Endothelial cell of umbilical vein (primary cell): ENCODE measurements around the gene NDUFS6. TPM values are rescaled to one million over a fixed set of nuclear protein-coding genes. Genes with fewer than 3 reads are reported as not detected.

Source experiments
- BruUV-seq: library from RNA; stranded (reverse); fragments of 400-500 nt; replicated peaks from 2 replicates; lab custom pipeline; 2021; lab: Mats Ljungman, UMichigan
- CTCF ChIA-PET: fragments of 300-600, 350-600 bp; sonication (Branson Sonifier 250); formaldehyde crosslinking; loops from one replicate; lab custom pipeline; 2021; ENCODE audit warnings: antibody characterized with exemption, inconsistent platforms; lab: Charles Lee
- POLR2A ChIA-PET: fragments of 300-600, 350-600 bp; sonication (Branson Sonifier 250); formaldehyde crosslinking; loops from one replicate; lab custom pipeline; 2021; ENCODE audit warnings: antibody characterized with exemption, inconsistent platforms; lab: Charles Lee
- DNase-seq: peaks from one replicate; pipeline ENCODE4 v3.0.0-alpha.2; 2011; ENCODE audit warnings: low read depth, low spot score
- FAIRE-seq: peaks from 2 replicates; lab custom pipeline; 2011; peaks lifted over from hg19 to GRCh38; lab: Jason Lieb, UNC
- H2AFZ ChIP-seq: 2 replicates; pipeline ENCODE4 v1.6.0; 2012; ENCODE audit warnings: low read depth, low read length, control low read depth, inconsistent platforms
- H3K27ac ChIP-seq: 2 replicates; pipeline ENCODE4 v1.5.1; 2011; ENCODE audit warnings: low read depth, mild to moderate bottlenecking, control low read depth, low read length, moderate library complexity; ENCODE audit not compliant: insufficient read depth
- H3K27me3 ChIP-seq, 2 experiments: 2 replicates each; pipeline versions ENCODE4 v1.6.0 to v1.6.1; 2011; ENCODE audit warnings: low read length in 2 of 2, mixed read lengths in 1 of 2; ENCODE audit not compliant: control insufficient read depth in 2 of 2, insufficient read depth in 2 of 2
- H3K36me3 ChIP-seq, 2 experiments: 2 replicates in 1 of 2; 3 replicates in 1 of 2; pipeline ENCODE4 v1.5.1; 2011; ENCODE audit warnings: low read length in 2 of 2, mild to moderate bottlenecking in 1 of 2, moderate library complexity in 1 of 2; ENCODE audit not compliant: control insufficient read depth in 2 of 2, insufficient read depth in 2 of 2; ENCODE audit errors: extremely low read depth in 1 of 2
- H3K4me1 ChIP-seq: 3 replicates; pipeline ENCODE4 v1.5.1; 2011; ENCODE audit warnings: mild to moderate bottlenecking, low read length; ENCODE audit not compliant: control insufficient read depth, insufficient read depth; ENCODE audit errors: extremely low read depth
- H3K4me2 ChIP-seq: 2 replicates; pipeline ENCODE4 v1.6.1; 2011; ENCODE audit warnings: low read length, control low read depth, mixed read lengths; ENCODE audit not compliant: insufficient read depth
- H3K4me3 ChIP-seq, 3 experiments: fragments of 200-600 bp in 1 of 3; sonication (generic), shearing (Covaris generic) in 1 of 3; replicated peaks in 1 of 3; 2 replicates each; pipeline ENCODE4 v1.5.1; 2011 to 2016; ENCODE audit warnings: control low read depth in 3 of 3, low read length in 3 of 3, mild to moderate bottlenecking in 2 of 3, inconsistent platforms in 1 of 3, low read depth in 1 of 3, moderate library complexity in 1 of 3; ENCODE audit not compliant: insufficient read depth in 1 of 3
- H3K79me2 ChIP-seq: 2 replicates; pipeline ENCODE4 v1.6.0; 2012; ENCODE audit warnings: low read length, inconsistent platforms; ENCODE audit not compliant: control insufficient read depth, insufficient read depth
- H3K9ac ChIP-seq: replicated peaks from 2 replicates; pipeline ENCODE3; 2011; ENCODE audit warnings: low read length, control low read depth; ENCODE audit not compliant: insufficient read depth; ENCODE audit errors: extremely low read depth
- H3K9me1 ChIP-seq: replicated peaks from 3 replicates; pipeline ENCODE4 v1.6.0; 2011; ENCODE audit warnings: mild to moderate bottlenecking, low read length; ENCODE audit not compliant: control insufficient read depth, insufficient read depth; ENCODE audit errors: extremely low read depth
- H3K9me3 ChIP-seq: replicated peaks from 2 replicates; pipeline ENCODE4 v1.5.1; 2012; ENCODE audit warnings: low read length, inconsistent platforms; ENCODE audit not compliant: control insufficient read depth, insufficient read depth
- H4K20me1 ChIP-seq: replicated peaks from 2 replicates; pipeline ENCODE3; 2011; ENCODE audit warnings: mild to moderate bottlenecking, low read length; ENCODE audit not compliant: control insufficient read depth, insufficient read depth; ENCODE audit errors: extremely low read depth
- CTCF ChIP-seq, 2 donors: IDR thresholded peaks; 1 replicate in 1 of 2; 2 replicates in 1 of 2; pipeline ENCODE4 v1.5.1; 2011; ENCODE audit warnings: low read length in 2 of 2, mild to moderate bottlenecking in 2 of 2, moderate library complexity in 2 of 2, control low read depth in 1 of 2, inconsistent platforms in 1 of 2, low read depth in 1 of 2; ENCODE audit not compliant: insufficient read depth in 1 of 2; ENCODE audit errors: extremely low read depth in 1 of 2
- EZH2 ChIP-seq: IDR thresholded peaks from 2 replicates; pipeline ENCODE4 v1.6.1; 2012; ENCODE audit warnings: borderline replicate concordance, low read depth, mild to moderate bottlenecking, moderate library complexity, low read length, inconsistent platforms; ENCODE audit not compliant: severe bottlenecking
- FOS ChIP-seq: IDR thresholded peaks from 2 replicates; pipeline ENCODE4 v1.6.1; 2011; ENCODE audit warnings: mild to moderate bottlenecking, low read length, moderate library complexity, borderline replicate concordance; ENCODE audit not compliant: insufficient read depth
- GATA2 ChIP-seq: IDR thresholded peaks from 2 replicates; pipeline ENCODE4 v1.7.0; 2011; ENCODE audit warnings: low read depth, mild to moderate bottlenecking, moderate library complexity, mixed read lengths, low read length; ENCODE audit not compliant: insufficient read length, insufficient read depth
- JUN ChIP-seq: IDR thresholded peaks from 2 replicates; pipeline ENCODE4 v1.6.1; 2011; ENCODE audit warnings: borderline replicate concordance, low read depth; ENCODE audit not compliant: insufficient read length, insufficient read depth
- MAX ChIP-seq: IDR thresholded peaks from 2 replicates; pipeline ENCODE4 v1.6.1; 2011; ENCODE audit not compliant: insufficient read depth, insufficient read length
- MYC ChIP-seq: IDR thresholded peaks from one replicate; pipeline ENCODE4 v1.6.1; 2011; ENCODE audit warnings: mild to moderate bottlenecking, low read depth, low read length
- POLR2A ChIP-seq: IDR thresholded peaks from 2 replicates; pipeline ENCODE4 v1.6.1; 2012; ENCODE audit warnings: low read depth, mild to moderate bottlenecking, control low read depth, low read length
- POLR2AphosphoS5 ChIP-seq: IDR thresholded peaks from 2 replicates; pipeline ENCODE4 v1.6.1; 2012; ENCODE audit warnings: low read depth, mild to moderate bottlenecking, control low read depth, low read length, moderate library complexity; ENCODE audit not compliant: insufficient read depth
- dilution Hi-C: fragments of 300-500 bp; cut with MboI; formaldehyde crosslinking; loops from one replicate; pipeline ENCODE4 v1.15.0; 2019; ENCODE audit warnings: low sequenced_read_pairs; ENCODE audit not compliant: extremely low pct_ligation_motif_present
- intact Hi-C: fragments of 100-400 bp; cut with micrococcal nuclease; formaldehyde crosslinking; loops from one replicate; pipeline ENCODE4 v1.10.0; 2022
- polyA plus RNA-seq, 4 experiments: library from polyadenylated mRNA; depleted of rRNA in 3 of 4; stranded (reverse) in 3 of 4; unstranded in 1 of 4; fragments of >200 nt; gene quantifications; 2 replicates each; pipeline versions ENCODE4 v1.2.1 to v1.2.3, GENCODE V29; 2011 to 2012; ENCODE audit warnings: missing spikeins in 1 of 4
- total RNA-seq: library from RNA; stranded (reverse); gene quantifications from 2 replicates; pipeline ENCODE4 v1.2.3, GENCODE V29; 2021

NDUFS6 gene
- total and polyA plus RNA-seq, 2 donors (not counting 3 experiments of a cell fraction or from before 2014, with no cell fraction given): 42.5 to 127 TPM

GRCh38 chr5:1820381-1820780, 19.2 kb downstream of the NDUFS6 start:
- Histone ChIP-seq H3K4me3 (no peak overlapping the region), H3K36me3 (peaks cover 6 to 25% of the 10 kb centered on the region in 2 experiments), H3K4me1 (no peaks in the 10 kb centered on the region), H3K9ac (no peak overlapping the region), H3K27ac (no peak overlapping the region), H3K9me1 (no peaks in the 10 kb centered on the region), H3K79me2 (no peaks in the 10 kb centered on the region), H4K20me1 (no peaks in the 10 kb centered on the region), H3K4me2 (no peak overlapping the region), H3K9me3 (no peaks in the 10 kb centered on the region), H3K27me3 (no peaks in the 10 kb centered on the region), H2AFZ (no peak overlapping the region)
- DNase-seq: no peak
- POLR2A ChIA-PET: no interaction called here
- CTCF ChIA-PET: no interaction called here
- FAIRE-seq: no peak
- intact Hi-C loops (no loop called here), dilution Hi-C loops (no loop called here)
- no peak for TF ChIP-seq MYC
- no peak for TF ChIP-seq EZH2
- TF ChIP-seq POLR2AphosphoS5: no peak
- no peak for TF ChIP-seq GATA2
- no peak for TF ChIP-seq JUN
- no peak for TF ChIP-seq FOS
- no peak for TF ChIP-seq MAX
- no peak for TF ChIP-seq POLR2A
- no peak for TF ChIP-seq CTCF (IDR thresholded peaks at IDR 0.05; ENCODE audit: extremely low read depth in 1 of 2, insufficient read depth in 1 of 2, low read depth in 1 of 2, low read length in 2 of 2)
- no TSS peak for BruUV-seq
